ENCODE data around the gene CCDC183. TPM values are rescaled to one million over a fixed set of nuclear protein-coding genes. Genes with fewer than 3 reads are reported as not detected.

The CCDC183 gene
- under 1 TPM; 0.46 to 0.76 TPM for total RNA-seq

DNA sequence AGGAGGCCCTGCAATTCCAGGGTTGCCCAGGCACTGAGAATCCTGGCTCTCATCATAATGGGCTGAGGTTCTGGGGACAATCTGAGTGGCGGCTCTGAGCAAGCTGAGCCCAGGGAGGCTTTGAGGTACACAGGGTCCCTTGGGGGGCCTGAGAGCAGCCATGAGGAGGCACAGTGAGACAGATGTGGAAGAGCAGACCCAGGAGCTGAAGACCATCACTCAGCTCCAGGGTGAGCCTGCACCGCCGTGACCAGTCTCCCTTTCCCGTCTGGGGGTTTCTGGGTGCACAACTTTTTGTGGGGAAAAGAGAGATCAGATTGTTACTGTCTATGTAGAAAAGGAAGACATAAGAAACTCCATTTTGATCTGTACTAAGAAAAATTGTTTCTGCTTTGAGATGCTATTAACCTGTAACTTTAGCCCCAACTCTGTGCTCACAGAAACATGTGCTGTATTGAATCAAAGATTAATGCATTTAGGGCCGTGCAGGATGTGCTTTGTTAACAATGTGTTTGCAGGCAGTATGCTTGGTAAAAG is at the start of gene CCDC183:
Gene CCDC183, plus strand, starts transcription at position 101 of the 537 bp plus-strand sequence. Its CDS starts 60 bp downstream, at position 161.

DNA sequence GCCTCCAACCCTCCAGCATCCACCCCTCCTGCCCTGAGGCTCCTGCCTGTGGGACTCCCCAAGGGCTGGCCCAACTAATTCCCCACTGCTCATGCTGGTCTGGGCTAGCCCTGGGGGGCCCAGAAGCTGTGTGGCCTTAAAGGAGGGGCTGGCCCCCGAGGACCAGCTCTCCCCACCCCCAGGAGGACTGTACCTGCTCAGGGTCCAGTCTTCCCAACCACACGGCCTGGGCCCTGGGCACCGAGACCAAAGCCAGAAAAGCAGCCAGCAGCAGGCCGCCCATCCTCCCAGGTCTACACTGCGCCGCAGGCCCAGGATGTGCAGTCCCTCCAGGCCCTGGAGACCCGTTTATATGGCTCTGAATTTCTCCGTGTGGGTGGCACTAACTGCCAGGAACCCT is 47.9 kb upstream of the CCDC183 start, which contains the start of gene LCN6:
Gene LCN6, minus strand, starts transcription at position 325 of the 400 bp plus-strand sequence. Its CDS starts 42 bp downstream, at position 283.

DNA sequence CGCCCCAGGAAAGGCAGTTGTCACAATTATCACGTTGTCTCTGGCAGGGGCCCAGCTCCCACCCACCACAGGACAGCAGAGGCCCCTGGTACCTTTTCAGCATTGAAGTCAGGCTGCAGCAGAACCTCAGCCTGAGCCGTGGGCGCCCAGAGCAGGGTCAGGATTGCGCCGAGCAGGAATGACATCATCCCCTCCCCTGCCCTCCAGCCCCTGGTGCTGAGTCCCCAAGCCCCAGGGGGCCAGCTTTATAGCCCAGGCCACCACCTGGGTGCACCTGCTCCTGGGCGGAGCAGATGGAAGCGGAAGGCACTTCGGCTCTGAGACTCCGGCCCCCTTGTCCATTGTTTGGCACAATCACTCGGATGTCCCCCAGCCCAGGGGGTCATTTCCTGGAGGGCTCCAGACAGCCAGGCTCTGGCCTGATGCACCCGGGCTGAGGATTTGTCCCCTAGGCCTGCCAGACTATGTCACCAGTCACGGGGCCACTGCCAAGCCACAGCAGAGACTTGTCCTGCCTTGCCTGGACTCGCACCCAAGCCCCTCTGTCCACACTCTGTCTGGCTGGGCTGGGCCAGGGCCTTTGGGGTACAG is 31.7 kb upstream of the CCDC183 start, which contains the start of gene LCN15:
Gene LCN15, minus strand, starts transcription at position 218 of the 591 bp plus-strand sequence. Its CDS starts 30 bp downstream, at position 188.

DNA sequence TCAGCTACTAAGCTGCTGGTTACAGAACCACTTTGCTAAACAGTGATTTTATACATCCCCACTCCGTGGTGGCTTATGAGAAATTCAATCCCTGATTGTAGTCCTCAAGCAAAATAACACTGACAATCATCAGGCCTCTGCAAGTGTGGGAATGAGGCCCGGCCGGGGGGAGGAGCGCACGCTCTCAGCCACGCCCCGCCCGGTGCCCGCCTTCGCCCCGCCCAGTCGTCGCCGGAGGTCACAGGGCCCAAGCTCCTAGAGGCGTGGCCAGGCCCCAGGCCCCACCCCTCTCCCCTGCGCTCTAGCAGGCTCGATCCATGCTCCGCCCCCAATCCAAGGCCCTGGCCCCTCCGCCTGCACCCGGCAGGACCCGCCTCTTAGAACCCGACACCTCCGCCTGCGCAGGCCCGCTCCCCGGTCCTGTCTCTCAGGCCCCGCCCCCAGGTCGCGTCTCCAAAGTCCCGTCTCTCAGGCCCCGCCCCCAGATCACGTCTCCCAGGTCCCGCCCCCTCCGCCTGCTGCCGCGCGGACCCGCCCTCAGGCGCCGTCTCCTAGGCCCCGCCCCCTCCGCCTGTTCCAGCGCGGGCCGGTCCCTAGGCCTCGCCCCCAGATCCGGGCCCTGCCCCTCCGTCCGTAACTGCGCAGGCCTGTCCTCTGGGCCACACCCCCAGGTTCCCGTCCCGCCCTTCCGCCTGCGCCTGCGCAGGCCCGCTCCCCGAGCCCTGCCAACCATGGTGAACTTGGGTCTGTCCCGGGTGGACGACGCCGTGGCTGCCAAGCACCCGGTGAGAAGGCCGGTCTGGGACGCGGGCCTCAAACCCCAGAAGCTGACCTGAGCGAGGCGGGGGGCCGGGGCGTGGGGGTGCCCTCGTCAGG is 5.3 kb upstream of the CCDC183 start, which contains the start of gene TMEM141:
Gene TMEM141, plus strand, starts transcription at position 705 of the 876 bp plus-strand sequence. Its CDS starts 27 bp downstream, at position 732.

DNA sequence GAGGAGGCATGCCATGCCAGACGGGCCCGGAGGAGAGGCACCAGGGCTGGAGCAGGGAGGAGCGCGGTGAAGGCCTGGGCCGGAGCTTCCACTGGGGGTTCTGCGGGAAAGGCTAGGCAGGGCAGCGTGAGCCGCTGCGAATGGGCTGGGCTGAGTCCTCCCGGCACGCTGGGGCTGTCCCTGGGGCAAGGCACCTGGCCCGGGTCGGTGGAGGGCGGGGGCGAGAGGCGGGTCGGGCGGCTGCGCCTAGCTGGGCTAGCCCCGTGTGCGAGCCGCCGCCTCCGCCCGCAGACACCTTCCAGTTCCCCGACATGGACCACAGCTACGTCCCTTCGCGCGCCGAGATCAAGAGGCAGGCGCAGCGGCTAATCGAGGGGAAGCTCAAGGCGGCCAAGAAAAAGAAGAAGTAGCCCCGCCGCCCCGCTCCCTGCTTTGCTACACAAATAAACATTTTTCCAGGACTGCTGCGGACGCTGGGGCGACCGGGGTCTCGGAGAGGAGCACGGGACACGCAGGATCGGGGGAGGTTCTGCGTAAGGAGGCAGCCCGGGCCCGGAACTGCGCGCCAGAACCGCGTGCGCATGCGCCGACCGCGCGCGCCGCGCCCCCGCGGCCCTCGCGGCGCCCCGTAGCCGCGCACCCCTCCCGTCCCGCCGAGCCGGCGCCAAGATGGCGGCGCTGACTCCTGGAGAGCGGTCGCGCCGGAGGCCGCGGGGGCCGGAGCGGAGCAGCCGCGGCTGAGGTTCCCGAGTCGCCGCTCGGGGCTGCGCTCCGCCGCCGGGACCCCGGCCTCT is 11.3 kb downstream of the CCDC183 start, which contains the start of gene RABL6:
Gene RABL6, plus strand, starts transcription at position 668 of the 794 bp plus-strand sequence. CDS start 249 bp downstream, outside the sequence.

DNA sequence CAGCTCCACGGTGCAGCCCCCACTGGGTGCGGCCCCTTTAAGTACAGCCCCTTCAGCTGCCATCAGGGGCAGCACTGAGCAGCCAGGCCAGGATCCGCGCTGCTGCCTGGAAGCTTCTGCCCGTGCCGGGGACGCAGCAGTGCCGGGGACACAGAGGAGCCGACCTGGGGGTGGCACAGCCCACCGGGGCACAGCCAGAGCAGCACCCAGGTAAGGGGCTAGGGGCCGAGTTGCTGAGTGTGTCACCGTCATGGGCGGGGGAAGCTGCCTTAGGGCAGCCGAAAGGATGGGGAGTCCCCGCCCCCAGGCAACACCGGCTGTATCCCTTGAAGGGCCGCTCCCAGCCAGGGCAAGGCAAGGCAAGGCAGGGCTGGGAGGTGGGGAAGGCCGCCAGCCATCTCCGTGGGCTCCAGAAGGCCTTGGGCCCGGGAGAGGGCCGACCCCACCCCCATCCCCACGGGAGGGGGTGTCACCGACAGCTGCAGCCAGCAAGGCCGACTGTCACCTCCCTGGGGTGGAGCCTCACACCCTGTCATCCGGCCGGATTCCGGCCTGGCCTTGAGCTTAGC is 46.3 kb downstream of the CCDC183 start, which contains the start of gene AJM1:
Gene AJM1, plus strand, starts transcription at position 99 of the 569 bp plus-strand sequence. CDS start 1,937 bp downstream, outside the sequence.

DNA sequence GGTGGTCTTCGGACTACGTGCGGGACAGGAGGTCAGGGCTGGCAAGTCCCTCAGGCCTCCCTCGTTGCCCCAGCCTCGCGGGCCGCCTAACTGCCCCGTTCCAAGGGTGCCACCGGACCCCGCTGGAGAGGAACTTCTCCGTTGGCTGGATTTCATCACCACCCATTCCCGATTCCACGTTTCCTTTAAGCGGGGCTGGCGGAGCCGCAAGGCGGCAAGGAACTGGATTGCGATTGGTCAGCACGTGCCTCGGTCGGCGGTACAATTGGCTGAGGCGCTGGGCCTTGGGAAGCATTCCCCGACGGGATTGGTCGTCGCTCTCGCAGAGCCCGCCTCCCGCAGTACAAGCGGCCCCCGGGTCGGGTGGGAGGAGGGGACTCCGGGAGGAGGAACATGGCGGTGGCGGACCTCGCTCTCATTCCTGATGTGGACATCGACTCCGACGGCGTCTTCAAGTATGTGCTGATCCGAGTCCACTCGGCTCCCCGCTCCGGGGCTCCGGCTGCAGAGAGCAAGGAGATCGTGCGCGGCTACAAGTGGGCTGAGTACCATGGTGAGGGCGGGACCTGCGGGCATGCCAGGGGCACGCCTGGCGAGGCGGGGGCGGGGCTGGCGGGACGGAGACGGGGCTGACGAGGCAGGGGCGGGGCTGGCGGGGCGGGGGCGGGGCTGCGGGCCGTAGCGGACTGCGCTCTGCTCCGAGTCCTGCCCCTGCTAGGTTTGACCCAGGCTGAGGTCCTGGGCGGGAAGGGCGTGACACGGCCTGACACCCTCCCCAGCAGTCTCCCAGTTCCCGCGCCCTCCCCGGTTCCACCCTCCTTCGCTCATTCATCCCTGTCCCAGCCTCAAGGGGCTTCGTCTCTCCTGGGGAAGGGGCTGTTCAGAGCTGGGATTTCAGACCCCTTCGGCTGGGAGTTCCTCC is 53.2 kb downstream of the CCDC183 start, which contains the start of gene PHPT1:
Gene PHPT1, plus strand, starts transcription at position 372 of the 922 bp plus-strand sequence. Its CDS starts 22 bp downstream, at position 394.

DNA sequence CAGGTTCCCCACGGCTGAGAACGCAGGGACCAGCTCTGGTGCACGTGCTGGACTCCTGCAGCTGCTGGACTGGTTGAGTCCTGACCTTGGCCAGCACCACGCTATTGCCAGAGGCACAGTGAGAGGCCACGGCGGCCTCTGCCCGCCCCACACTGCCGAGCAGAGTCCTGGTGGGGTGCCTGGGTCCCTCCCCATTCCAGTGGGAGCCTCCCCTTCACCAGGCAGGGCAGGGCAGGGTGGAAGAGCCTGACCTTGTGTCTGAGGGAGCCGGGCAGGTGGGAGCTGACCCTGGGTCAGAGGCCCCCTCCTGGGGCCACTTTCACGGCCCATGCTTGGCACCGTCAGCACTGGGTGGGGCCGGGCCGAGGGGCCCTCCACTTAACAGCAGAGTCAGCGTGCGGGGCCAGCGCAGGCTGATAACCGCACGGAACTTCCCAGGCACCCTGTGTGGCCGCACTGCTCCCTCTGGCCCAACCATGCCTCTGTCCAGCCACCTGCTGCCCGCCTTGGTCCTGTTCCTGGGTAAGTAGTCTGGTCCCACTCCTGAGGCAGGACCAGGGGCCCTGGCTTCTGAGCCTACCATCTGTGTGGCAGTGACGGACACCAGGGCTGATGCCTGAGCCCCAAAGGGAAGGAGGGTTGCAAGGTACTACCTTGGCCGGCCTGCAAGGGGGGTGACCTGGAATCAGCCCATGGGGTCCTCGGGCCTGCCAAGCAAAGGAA is 56.0 kb downstream of the CCDC183 start, which contains the start of gene MAMDC4:
Gene MAMDC4, plus strand, starts transcription at position 406 of the 723 bp plus-strand sequence. Its CDS starts 71 bp downstream, at position 477.

Small RNA genes within 50 kb of the gene (microRNA-seq; reads per million reads assigned to microRNA genes)
- gene MIR4292 (ENCODE audit: borderline microRNAs expressed, borderline replicate concordance), result not detected
- not detected for gene MIR6722 (ENCODE audit: borderline microRNAs expressed, borderline replicate concordance)

Other genes starting within 250 kb of the CCDC183 start
- gene EGFL7, start 133.4 kb upstream of the CCDC183 start, total RNA-seq, result under 1 TPM; 0.41 to 0.63 TPM
- 10 to 100 TPM; 16.8 to 17.8 TPM for gene AGPAT2, start 108.9 kb upstream of the CCDC183 start, total RNA-seq
- gene DIPK1B, start 83.8 kb upstream of the CCDC183 start, total RNA-seq, result under 1 TPM; 0.10 to 0.23 TPM
- gene LCN10, start 53.4 kb upstream of the CCDC183 start, total RNA-seq, result under 1 TPM in 1 of 2 experiments, not detected in 1; 0.08 TPM
- not detected for gene LCN6, start 47.8 kb upstream of the CCDC183 start, total RNA-seq
- gene LCN8, start 38.1 kb upstream of the CCDC183 start, total RNA-seq, result not detected
- not detected for gene LCN15, start 31.8 kb upstream of the CCDC183 start, total RNA-seq
- gene TMEM141, start 5.0 kb upstream of the CCDC183 start, total RNA-seq, result 10 to 100 TPM; 33.4 to 35.3 TPM
- 10 to 100 TPM; 89.0 to 92.1 TPM for gene RABL6, start 11.6 kb downstream of the CCDC183 start, total RNA-seq
- 1 to 10 TPM; 5.6 to 5.9 TPM for gene AJM1, start 46.1 kb downstream of the CCDC183 start, total RNA-seq
- gene PHPT1, start 53.1 kb downstream of the CCDC183 start, total RNA-seq, result 10 to 100 TPM; 86.7 to 87.5 TPM
- gene MAMDC4, start 56.0 kb downstream of the CCDC183 start, total RNA-seq, result 10 to 100 TPM; 13.4 to 14.6 TPM
- gene EDF1, start 70.0 kb downstream of the CCDC183 start, total RNA-seq, result 100 to 1,000 TPM; 316 to 330 TPM
- gene TRAF2, start 90.2 kb downstream of the CCDC183 start, total RNA-seq, result 10 to 100 TPM; 35.4 to 41.7 TPM
- gene FBXW5, start 148.4 kb downstream of the CCDC183 start, total RNA-seq, result 100 to 1,000 TPM; 104 to 108 TPM
- 1 to 10 TPM in 1 of 2 experiments, under 1 TPM in 1; 0.98 to 1.2 TPM for gene C8G, start 148.9 kb downstream of the CCDC183 start, total RNA-seq
- 1 to 10 TPM; 2.4 to 2.8 TPM for gene LCN12, start 155.9 kb downstream of the CCDC183 start, total RNA-seq
- 10 to 100 TPM; 13.2 to 17.8 TPM for gene PTGDS, start 181.2 kb downstream of the CCDC183 start, total RNA-seq
- under 1 TPM; 0.58 to 0.60 TPM for gene LCNL1, start 186.7 kb downstream of the CCDC183 start, total RNA-seq
- 10 to 100 TPM; 69.6 to 74.6 TPM for gene PAXX, start 196.1 kb downstream of the CCDC183 start, total RNA-seq
- gene CLIC3, start 200.2 kb downstream of the CCDC183 start, total RNA-seq, result 1 to 10 TPM; 4.5 to 4.6 TPM
- 10 to 100 TPM; 41.1 to 42.6 TPM for gene ABCA2, start 231.9 kb downstream of the CCDC183 start, total RNA-seq
- 1 to 10 TPM; 1.7 to 2.4 TPM for gene FUT7, start 235.8 kb downstream of the CCDC183 start, total RNA-seq
- 10 to 100 TPM; 79.2 to 82.7 TPM for gene NPDC1, start 249.8 kb downstream of the CCDC183 start, total RNA-seq